ENCODE results near the gene CALML3. TPM values are rescaled to one million over a fixed set of nuclear protein-coding genes. Genes with fewer than 3 reads are reported as not detected.

The CALML3 gene
- polyA plus RNA-seq, 4 donors: 0.07 to 0.27 (median 0.22) TPM; not detected in 1

DNA sequence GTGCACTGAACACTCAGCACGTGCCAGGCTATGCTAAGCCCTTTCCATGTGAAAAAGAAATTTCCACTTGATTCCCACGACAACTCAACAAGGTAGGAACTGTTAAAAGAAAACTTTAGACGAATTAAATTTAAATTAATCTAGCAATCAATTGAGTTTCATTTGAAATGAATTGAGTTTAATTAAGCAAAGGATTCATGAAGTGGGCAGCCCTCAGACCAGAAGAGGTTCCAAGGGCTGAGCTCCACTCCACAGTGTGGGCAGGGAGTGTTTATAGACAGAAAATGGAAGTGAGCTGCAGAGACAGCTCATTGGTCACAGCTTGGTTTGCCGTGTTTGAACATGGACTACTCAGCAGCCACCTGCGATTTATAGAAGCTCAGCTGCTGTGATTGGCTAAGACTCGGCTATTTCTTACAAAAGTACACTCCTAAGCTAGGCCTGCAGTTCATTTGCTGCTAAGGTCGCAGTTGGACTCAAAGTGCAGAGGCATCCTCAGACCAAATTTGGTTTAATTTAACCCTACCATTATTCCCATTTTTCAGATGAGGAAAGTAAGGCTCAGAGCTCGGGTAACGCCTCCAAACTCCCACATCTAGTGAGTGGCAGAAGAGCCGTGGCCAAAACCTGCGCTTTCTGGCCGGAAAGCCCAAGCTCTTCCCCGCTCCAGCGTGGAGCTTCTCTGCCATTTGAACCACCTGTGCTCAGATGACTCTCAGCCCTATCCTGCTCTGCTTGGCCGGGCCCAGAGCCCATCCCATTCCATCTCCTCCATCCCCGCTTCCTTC lies 24.9 kb downstream of the CALML3 start:
- no peaks in the 10 kb centered on the region for H3K36me3 ChIP-seq (ENCODE audit: control insufficient read depth in 3 of 3, insufficient read depth in 2 of 3, low read depth in 1 of 3, low read length in 3 of 3)
- peak overlapping the region; percentile 76 to 99 (median 99) for H3K27ac ChIP-seq (ENCODE audit: low read depth in 1 of 3, low read length in 2 of 3)
- H3K9me3 ChIP-seq (ENCODE audit: control insufficient read depth in 2 of 2, insufficient read depth in 1 of 2, low read depth in 1 of 2, low read length in 1 of 2): no peaks in the 10 kb centered on the region
- 86 to 95% (median 92%) methylated on average over 16 of the region's 16 CpGs for WGBS, 3 donors
- peaks cover 19 to 92% (median 25%) of the 10 kb centered on the region in 3 donors for H3K4me1 ChIP-seq (ENCODE audit: control insufficient read depth in 3 of 3, insufficient read depth in 2 of 3, low read depth in 1 of 3, low read length in 2 of 3)
- no peak for FAIRE-seq
- no peaks in the 10 kb centered on the region for H3K27me3 ChIP-seq (ENCODE audit: control insufficient read depth in 3 of 3, insufficient read depth in 3 of 3, low read length in 3 of 3)
- no peak overlapping the region for H3K4me3 ChIP-seq (ENCODE audit: low read depth in 1 of 3, low read length in 3 of 3)
- no peak for DNase-seq

DNA sequence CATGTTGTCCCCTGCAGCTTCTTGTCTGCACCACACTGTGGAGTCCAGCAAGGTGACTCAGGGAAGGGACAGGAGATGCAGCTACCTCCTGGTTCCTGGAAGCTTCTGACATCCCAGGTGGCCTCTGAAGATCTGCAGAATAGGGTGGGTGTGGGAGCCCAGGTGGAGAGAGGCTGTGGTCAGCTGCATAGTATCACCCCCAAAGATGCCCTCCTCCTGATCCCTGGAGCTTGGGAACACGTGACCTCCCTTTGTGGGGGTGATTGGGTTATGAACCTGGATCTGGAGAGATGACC lies 25.4 kb downstream of the CALML3 start:
- 81 to 89% (median 83%) methylated on average over 1 of the region's 1 CpG for WGBS, 3 donors
- Histone ChIP-seq H3K9me3 (ENCODE audit: control insufficient read depth in 2 of 2, insufficient read depth in 1 of 2, low read depth in 1 of 2, low read length in 1 of 2) (no peaks in the 10 kb centered on the region), H3K27me3 (ENCODE audit: control insufficient read depth in 3 of 3, insufficient read depth in 3 of 3, low read length in 3 of 3) (no peaks in the 10 kb centered on the region), H3K4me3 (ENCODE audit: low read depth in 1 of 3, low read length in 3 of 3) (no peak overlapping the region), H3K27ac (ENCODE audit: low read depth in 1 of 3, low read length in 2 of 3) (no peak overlapping the region), H3K36me3 (ENCODE audit: control insufficient read depth in 3 of 3, insufficient read depth in 2 of 3, low read depth in 1 of 3, low read length in 3 of 3) (no peaks in the 10 kb centered on the region), H3K4me1 (ENCODE audit: control insufficient read depth in 3 of 3, insufficient read depth in 2 of 3, low read depth in 1 of 3, low read length in 2 of 3) (peaks cover 19 to 92% (median 23%) of the 10 kb centered on the region in 3 donors)
- FAIRE-seq: no peak
- no peak for DNase-seq

DNA sequence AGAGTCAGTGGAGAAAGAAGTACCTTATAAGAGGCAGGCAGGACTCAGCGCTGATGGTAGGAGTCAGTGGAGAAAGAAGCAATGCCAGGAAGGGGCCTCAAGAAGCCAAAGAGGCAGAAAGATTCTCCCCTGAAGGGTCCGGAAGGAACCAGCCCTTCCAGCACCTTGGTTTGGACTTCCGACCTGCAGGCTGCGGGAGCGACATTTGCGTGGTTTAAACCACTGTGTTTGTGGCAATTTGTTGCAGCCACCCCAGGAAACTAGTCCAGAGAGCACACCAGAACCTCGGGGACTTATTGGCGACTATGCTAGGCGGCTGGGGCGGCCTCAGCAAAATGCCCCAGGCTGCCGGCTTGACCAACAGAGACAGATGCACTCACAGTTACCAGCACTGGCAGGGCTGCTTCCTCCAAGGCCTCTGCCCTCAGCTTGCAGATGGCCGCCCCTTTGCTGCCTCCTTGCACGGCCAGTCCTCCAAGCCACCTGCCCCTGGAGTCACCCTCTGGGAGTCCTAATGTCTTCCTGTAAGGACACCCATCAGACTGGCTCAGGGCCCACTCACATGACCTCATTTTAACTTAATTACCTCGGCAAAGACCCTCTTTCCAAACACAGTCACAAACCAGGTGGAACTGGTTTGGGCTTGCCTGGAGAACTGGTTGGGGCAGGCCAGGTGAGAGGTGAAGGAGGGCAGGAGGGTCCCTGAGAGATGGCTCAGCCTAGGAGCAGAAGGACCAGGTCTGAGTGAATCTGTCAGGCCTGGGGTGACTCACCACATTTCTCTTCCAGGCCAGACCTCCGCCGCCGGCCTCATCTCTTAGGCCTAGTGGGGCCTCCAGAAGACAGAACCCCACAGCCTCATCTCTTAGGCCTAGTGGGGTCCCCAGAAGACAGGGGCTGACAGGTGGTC lies 26.1 kb downstream of the CALML3 start:
- DNase-seq: no peak

DNA sequence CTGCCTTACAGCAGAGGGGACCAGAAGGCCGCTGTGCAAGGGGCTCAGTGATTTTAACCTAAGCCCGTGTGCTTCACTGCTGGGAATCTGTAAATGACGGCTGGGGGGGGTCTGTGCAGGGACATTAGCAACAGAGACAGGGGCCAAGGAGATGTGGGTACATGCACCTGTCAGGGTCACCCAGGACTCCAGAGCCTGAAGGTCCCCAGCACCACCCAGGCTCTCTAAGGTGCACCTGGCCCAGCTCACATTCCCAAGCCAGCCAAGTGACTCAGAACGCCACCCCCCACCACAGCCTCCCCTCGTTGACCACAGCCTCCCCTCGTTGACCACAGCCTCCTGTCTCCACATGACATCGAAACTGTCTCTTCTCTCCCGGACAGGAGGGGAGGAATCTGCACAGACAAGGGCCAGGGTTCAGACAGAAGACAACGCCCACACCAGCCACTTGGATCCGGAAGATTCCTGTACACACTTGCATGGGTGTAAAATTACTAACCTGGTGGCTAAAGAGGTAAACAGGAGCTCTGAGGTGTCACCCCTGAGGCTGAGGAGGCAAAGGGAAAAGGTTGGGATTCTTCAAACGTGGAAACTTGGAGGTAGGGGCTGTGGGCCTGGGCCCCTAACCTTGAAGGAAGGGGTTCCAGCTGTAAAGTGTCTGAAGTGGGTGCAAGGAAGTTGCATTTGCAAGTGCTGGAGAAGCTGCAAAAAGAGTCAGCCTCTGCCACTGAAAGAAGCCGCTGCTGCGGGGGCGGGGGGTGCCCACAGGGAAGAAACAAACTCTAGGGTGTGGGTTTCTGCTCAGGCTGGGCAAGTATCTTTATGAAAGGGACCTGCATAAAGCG lies 27.0 kb downstream of the CALML3 start:
- DNase-seq (peak; percentile 85 to 86), FAIRE-seq (no peak)
- Histone ChIP-seq H3K36me3 (ENCODE audit: control insufficient read depth in 3 of 3, insufficient read depth in 2 of 3, low read depth in 1 of 3, low read length in 3 of 3) (no peaks in the 10 kb centered on the region), H3K4me1 (ENCODE audit: control insufficient read depth in 3 of 3, insufficient read depth in 2 of 3, low read depth in 1 of 3, low read length in 2 of 3) (peaks cover 9 to 80% (median 13%) of the 10 kb centered on the region in 3 donors), H3K27ac (ENCODE audit: low read depth in 1 of 3, low read length in 2 of 3) (peak overlapping the region in 1 of 3 donors; percentile 68), H3K27me3 (ENCODE audit: control insufficient read depth in 3 of 3, insufficient read depth in 3 of 3, low read length in 3 of 3) (no peaks in the 10 kb centered on the region), H3K9me3 (ENCODE audit: control insufficient read depth in 2 of 2, insufficient read depth in 1 of 2, low read depth in 1 of 2, low read length in 1 of 2) (no peaks in the 10 kb centered on the region), H3K4me3 (ENCODE audit: low read depth in 1 of 3, low read length in 3 of 3) (no peak overlapping the region)
- WGBS, 3 donors: 31 to 59% (median 37%) methylated on average over 15 of the region's 15 CpGs

More for the DNA sequence above, 26.1 kb downstream of the CALML3 start:
- H3K36me3 ChIP-seq (ENCODE audit: control insufficient read depth in 3 of 3, insufficient read depth in 2 of 3, low read depth in 1 of 3, low read length in 3 of 3): no peaks in the 10 kb centered on the region
- peaks cover 14 to 89% (median 20%) of the 10 kb centered on the region in 3 donors for H3K4me1 ChIP-seq (ENCODE audit: control insufficient read depth in 3 of 3, insufficient read depth in 2 of 3, low read depth in 1 of 3, low read length in 2 of 3)
- no peaks in the 10 kb centered on the region for H3K9me3 ChIP-seq (ENCODE audit: control insufficient read depth in 2 of 2, insufficient read depth in 1 of 2, low read depth in 1 of 2, low read length in 1 of 2)
- peak overlapping the region in 1 of 3 donors; percentile 68 for H3K27ac ChIP-seq (ENCODE audit: low read depth in 1 of 3, low read length in 2 of 3)
- H3K4me3 ChIP-seq (ENCODE audit: low read depth in 1 of 3, low read length in 3 of 3): no peak overlapping the region
- H3K27me3 ChIP-seq (ENCODE audit: control insufficient read depth in 3 of 3, insufficient read depth in 3 of 3, low read length in 3 of 3): no peaks in the 10 kb centered on the region
- no peak for FAIRE-seq
- WGBS, 3 donors: 87 to 89% (median 89%) methylated on average over 17 of the region's 17 CpGs

DNA sequence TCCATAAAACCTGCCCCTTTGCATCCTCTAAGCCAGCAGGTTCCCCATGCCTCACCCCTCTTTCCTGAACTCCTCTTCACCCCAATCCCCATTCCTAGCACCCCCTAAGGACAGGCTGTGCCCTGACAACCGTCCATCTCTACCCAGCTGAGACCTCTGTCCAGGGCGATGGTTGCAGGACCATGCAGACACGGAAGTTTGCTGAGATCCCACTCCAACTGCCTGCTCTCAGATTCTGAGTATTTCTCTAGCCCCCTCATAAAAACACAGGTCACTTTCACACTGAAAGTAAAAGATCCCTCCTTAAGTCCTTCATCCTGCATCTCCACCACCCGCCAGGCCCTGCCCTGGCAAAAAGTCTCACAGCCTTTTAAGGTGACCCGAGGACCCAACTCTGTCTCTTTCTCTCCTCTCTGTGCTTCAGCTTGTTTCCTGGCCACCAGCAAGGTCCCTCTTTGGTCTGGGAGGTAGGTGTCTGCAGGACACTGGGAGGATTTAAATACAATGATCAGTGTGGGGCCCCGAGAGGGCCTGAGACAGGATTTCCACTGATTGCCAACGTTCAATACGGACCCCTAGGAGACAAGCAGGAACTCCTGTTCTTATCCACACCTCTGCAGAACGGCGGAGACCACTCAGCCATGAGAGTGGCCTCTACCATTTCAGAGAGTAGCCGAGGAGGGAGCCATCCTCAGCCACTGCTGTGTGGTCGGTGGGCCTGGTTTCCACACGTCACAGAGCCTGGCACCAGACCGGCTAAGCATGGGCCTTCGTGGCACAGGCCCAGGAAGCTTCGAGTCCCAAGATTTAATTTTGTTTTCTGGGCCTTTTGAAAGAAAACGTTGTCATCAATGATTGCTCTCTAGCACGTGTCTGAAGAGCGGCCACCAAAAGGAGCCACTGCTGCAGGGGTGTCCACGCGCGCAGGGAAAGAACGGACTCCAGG lies 27.9 kb downstream of the CALML3 start:
- 85 to 88% (median 87%) methylated on average over 23 of the region's 23 CpGs for WGBS, 3 donors
- Histone ChIP-seq H3K27ac (ENCODE audit: low read depth in 1 of 3, low read length in 2 of 3) (peak overlapping the region in 1 of 3 donors; percentile 68), H3K4me3 (ENCODE audit: low read depth in 1 of 3, low read length in 3 of 3) (no peak overlapping the region), H3K4me1 (ENCODE audit: control insufficient read depth in 3 of 3, insufficient read depth in 2 of 3, low read depth in 1 of 3, low read length in 2 of 3) (peaks cover 4 to 73% (median 10%) of the 10 kb centered on the region in 3 donors), H3K27me3 (ENCODE audit: control insufficient read depth in 3 of 3, insufficient read depth in 3 of 3, low read length in 3 of 3) (no peaks in the 10 kb centered on the region), H3K9me3 (ENCODE audit: control insufficient read depth in 2 of 2, insufficient read depth in 1 of 2, low read depth in 1 of 2, low read length in 1 of 2) (no peaks in the 10 kb centered on the region), H3K36me3 (ENCODE audit: control insufficient read depth in 3 of 3, insufficient read depth in 2 of 3, low read depth in 1 of 3, low read length in 3 of 3) (no peaks in the 10 kb centered on the region)
- FAIRE-seq (no peak), DNase-seq (no peak)

DNA sequence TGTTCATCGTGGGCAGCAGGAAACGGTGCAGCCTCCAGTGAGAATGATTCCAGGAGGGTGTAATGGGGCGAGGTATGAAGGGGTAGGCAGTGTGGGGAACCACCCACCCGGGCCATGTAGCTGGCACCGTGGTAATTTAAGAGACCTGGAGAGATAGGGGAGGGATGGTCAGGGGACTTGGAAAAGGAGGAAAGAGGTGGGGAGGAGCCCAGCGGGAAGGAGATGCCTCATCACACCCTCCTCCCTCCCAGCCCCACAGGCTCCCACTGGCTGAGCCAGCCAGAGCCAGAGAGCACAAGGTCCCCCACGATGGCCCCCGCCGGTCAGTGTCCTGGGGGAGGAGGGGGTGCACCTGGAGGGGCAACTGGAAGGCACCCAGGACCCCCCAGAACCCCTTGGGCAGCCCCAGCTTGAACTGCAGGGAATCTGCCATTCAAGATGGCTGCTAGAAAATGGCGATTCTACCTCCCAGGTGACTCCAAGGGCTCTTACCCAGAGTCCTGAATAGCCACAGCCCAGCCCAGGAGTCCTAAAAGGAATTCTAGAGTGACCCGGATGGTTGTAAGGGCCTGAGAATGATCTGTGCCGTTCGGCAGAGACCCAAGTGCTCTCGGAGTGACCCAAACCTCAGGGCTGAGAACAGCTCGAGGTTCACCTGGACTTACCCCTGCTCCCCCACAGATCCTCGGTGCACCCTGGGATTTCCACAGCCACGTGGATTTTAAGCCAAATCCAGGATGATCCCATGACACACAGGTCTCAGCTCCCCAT lies 28.8 kb downstream of the CALML3 start:
- H3K4me1 ChIP-seq (ENCODE audit: control insufficient read depth in 3 of 3, insufficient read depth in 2 of 3, low read depth in 1 of 3, low read length in 2 of 3): peaks cover 0 to 64% (median 7%) of the 10 kb centered on the region in 3 donors

DNA sequence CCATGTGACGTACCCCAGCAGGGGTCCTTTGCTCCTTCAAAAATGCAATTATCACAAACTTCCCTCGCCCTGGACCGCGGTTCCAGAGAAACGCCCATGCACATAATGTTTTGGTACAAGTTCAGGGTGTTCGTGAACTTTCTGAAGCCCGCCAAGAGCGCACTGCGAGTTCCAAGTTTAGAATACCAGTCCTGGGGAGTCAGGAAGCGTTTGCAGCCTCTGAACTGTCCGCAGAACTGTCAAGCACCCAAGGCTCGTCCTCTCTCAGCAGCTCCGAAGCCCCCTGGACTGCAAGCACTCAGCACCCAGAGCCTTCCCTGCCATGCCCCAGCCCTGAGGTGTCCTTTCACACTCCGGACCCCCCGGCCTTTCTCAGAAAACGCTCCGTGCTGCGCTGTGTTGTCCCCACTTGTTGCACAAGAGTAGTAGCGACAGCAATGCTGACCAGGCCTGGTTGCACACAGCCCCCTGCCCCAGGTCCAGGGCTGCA lies 30.3 kb downstream of the CALML3 start:
- FAIRE-seq (no peak), DNase-seq (no peak)
- no peaks in the 10 kb centered on the region for H3K9me3 ChIP-seq (ENCODE audit: control insufficient read depth in 2 of 2, insufficient read depth in 1 of 2, low read depth in 1 of 2, low read length in 1 of 2)
- no peaks in the 10 kb centered on the region for H3K36me3 ChIP-seq (ENCODE audit: control insufficient read depth in 3 of 3, insufficient read depth in 2 of 3, low read depth in 1 of 3, low read length in 3 of 3)
- WGBS, 3 donors: 81 to 91% (median 91%) methylated on average over 19 of the region's 19 CpGs
- H3K27ac ChIP-seq (ENCODE audit: low read depth in 1 of 3, low read length in 2 of 3): no peak overlapping the region
- peaks cover 0 to 52% (median 4%) of the 10 kb centered on the region in 3 donors for H3K4me1 ChIP-seq (ENCODE audit: control insufficient read depth in 3 of 3, insufficient read depth in 2 of 3, low read depth in 1 of 3, low read length in 2 of 3)
- H3K27me3 ChIP-seq (ENCODE audit: control insufficient read depth in 3 of 3, insufficient read depth in 3 of 3, low read length in 3 of 3): no peaks in the 10 kb centered on the region
- no peak overlapping the region for H3K4me3 ChIP-seq (ENCODE audit: low read depth in 1 of 3, low read length in 3 of 3)

More for the DNA sequence above, 28.8 kb downstream of the CALML3 start:
- Histone ChIP-seq H3K9me3 (ENCODE audit: control insufficient read depth in 2 of 2, insufficient read depth in 1 of 2, low read depth in 1 of 2, low read length in 1 of 2) (no peaks in the 10 kb centered on the region), H3K4me3 (ENCODE audit: low read depth in 1 of 3, low read length in 3 of 3) (no peak overlapping the region), H3K27ac (ENCODE audit: low read depth in 1 of 3, low read length in 2 of 3) (peak overlapping the region in 1 of 3 donors; percentile 2), H3K36me3 (ENCODE audit: control insufficient read depth in 3 of 3, insufficient read depth in 2 of 3, low read depth in 1 of 3, low read length in 3 of 3) (no peaks in the 10 kb centered on the region), H3K27me3 (ENCODE audit: control insufficient read depth in 3 of 3, insufficient read depth in 3 of 3, low read length in 3 of 3) (no peaks in the 10 kb centered on the region)
- DNase-seq (no peak), FAIRE-seq (no peak)
- WGBS, 3 donors: 79 to 83% (median 79%) methylated on average over 17 of the region's 17 CpGs
